GM23338 (cell line): ENCODE measurements around the gene H1-8. TPM values are rescaled to one million over a fixed set of nuclear protein-coding genes. Genes with fewer than 3 reads are reported as not detected.

Experiments
- CREB1 ChIP-seq: fragments of 250-450 bp; sonication (Bioruptor Pico); IDR thresholded peaks from 2 replicates; pipeline ENCODE4 v1.5.0; 2020; ENCODE audit warnings: low read depth, mild to moderate bottlenecking, moderate library complexity
- POLR2AphosphoS5 ChIP-seq: IDR thresholded peaks from 2 replicates; pipeline ENCODE4 v1.6.1; 2016; ENCODE audit warnings: antibody characterized with exemption, low read depth
- REST ChIP-seq: IDR thresholded peaks from one replicate; pipeline ENCODE4 v1.6.1; 2018; ENCODE audit warnings: antibody characterized with exemption; ENCODE audit not compliant: unreplicated experiment
- ZNF114 ChIP-seq: fragments of 250-450 bp; sonication (Bioruptor Pico); IDR thresholded peaks from 2 replicates; pipeline ENCODE4 v1.5.0; 2020; ENCODE audit warnings: mild to moderate bottlenecking, moderate library complexity
- ZNF331 ChIP-seq: fragments of 250-450 bp; sonication (Bioruptor Pico); IDR thresholded peaks from 2 replicates; pipeline ENCODE4 v1.5.0; 2020; ENCODE audit warnings: low read depth, mild to moderate bottlenecking, moderate library complexity
- ZNF462 ChIP-seq: fragments of 250-450 bp; sonication (Bioruptor Pico); IDR thresholded peaks from 2 replicates; pipeline ENCODE4 v1.5.0; 2020; ENCODE audit warnings: mild to moderate bottlenecking, moderate library complexity
- polyA plus RNA-seq: library from polyadenylated mRNA; unstranded; fragments of >200 nt; fragmentation: Nextera tagmentation; extraction: Ambion mirVana; gene quantifications from 2 replicates; pipeline ENCODE4 v1.2.1, GENCODE V29; 2016
- total RNA-seq: library from RNA; depleted of rRNA; stranded (reverse); fragments of >200 nt; shearing (Covaris generic); gene quantifications from 2 replicates; pipeline ENCODE4 v1.2.3, GENCODE V29; 2014

The H1-8 gene
- total and polyA plus RNA-seq, 2 experiments from 2014 or later = not detected

- no peak for TF ChIP-seq ZNF462 (CRISPR knock-in tag)
- no peak for TF ChIP-seq REST
- TF ChIP-seq ZNF331 (CRISPR knock-in tag) = no peak
- no peak for TF ChIP-seq POLR2AphosphoS5
- no peak for TF ChIP-seq CREB1 (CRISPR knock-in tag)
- TF ChIP-seq ZNF114 (CRISPR knock-in tag) = no peak
Measured at GRCh38 chr3:129530251-129530791, 12.7 kb upstream of the H1-8 start (continued).
